ENCODE measurements around the gene CSNK1G1.

CSNK1G1 gene

DNA sequence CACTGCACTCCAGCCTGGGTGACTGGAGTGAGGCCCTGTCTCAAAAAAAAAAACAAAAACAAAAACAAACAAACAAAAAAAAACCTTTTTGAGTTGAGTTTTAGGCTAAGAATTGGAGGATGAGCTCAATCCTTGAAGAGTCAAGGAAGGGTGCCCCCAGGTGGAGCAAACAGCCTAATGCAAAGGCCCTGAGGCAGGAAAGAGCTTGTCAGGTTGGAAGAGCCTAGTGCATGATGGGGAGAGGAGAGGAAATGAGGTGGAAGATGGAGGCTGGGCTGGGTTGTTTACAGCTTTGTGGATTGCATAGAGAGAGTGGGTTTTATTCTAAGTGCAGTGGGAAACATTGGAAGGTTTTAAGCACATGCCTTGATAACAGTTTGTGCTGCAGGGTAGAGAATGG, 206.5 kb downstream of the CSNK1G1 start:
- no peak overlapping the region for H3K27ac ChIP-seq

DNA sequence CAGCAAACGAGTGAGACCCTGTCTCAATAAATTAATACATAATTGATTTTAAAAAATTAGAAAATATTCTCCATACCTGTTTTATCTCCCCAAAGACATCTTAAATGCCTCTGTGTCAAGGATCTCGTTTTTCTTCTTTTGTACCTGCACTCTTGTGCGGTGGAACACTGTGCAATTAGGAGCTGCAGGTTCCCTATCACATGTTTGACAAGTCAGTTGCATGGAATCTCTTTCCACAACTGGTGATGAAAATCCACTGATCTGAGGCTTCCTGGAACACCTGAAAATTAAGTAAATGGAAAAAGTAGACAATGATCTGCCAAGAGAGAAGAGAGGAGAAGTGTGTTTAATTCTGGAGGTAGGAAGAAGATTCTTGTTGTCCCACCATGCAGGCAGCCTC, 207.4 kb downstream of the CSNK1G1 start:
- no peak for TF ChIP-seq ZFX (IDR thresholded peaks at IDR 0.05; ENCODE audit: borderline replicate concordance)
- TF ChIP-seq, protein P1, sequence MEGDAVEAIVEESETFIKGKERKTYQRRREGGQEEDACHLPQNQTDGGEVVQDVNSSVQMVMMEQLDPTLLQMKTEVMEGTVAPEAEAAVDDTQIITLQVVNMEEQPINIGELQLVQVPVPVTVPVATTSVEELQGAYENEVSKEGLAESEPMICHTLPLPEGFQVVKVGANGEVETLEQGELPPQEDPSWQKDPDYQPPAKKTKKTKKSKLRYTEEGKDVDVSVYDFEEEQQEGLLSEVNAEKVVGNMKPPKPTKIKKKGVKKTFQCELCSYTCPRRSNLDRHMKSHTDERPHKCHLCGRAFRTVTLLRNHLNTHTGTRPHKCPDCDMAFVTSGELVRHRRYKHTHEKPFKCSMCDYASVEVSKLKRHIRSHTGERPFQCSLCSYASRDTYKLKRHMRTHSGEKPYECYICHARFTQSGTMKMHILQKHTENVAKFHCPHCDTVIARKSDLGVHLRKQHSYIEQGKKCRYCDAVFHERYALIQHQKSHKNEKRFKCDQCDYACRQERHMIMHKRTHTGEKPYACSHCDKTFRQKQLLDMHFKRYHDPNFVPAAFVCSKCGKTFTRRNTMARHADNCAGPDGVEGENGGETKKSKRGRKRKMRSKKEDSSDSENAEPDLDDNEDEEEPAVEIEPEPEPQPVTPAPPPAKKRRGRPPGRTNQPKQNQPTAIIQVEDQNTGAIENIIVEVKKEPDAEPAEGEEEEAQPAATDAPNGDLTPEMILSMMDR (IDR thresholded peaks at IDR 0.05) = no peak
- no peak overlapping the region for H3K27ac ChIP-seq

More for the DNA sequence above, 206.5 kb downstream of the CSNK1G1 start:
- TF ChIP-seq, protein P1 (IDR thresholded peaks at IDR 0.05) = peak; percentile 43
- TF ChIP-seq ZFX (IDR thresholded peaks at IDR 0.05; ENCODE audit: borderline replicate concordance) = no peak

DNA sequence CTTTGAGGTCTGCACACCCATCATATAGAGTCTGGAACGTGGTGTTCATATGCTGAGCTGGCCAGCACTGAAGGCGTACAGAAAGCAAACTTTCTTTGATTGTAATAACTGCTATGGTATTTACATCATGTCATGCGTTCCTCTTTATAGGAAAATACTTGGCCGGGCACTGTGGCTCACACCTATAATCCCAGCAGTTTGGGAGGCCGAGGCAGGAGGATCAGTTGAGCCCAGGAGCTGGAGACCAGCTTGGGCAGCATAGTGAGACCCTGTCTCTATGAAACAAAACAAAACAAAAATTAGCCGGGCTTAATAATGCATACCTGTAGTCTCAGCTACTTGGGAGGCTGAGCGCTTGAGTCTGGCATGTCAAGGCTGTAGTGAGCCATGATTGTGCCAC, 207.8 kb downstream of the CSNK1G1 start:
- no peak overlapping the region for H3K27ac ChIP-seq
- no peak for TF ChIP-seq ZFX (IDR thresholded peaks at IDR 0.05; ENCODE audit: borderline replicate concordance)
- TF ChIP-seq, protein P1 (IDR thresholded peaks at IDR 0.05) = no peak

DNA sequence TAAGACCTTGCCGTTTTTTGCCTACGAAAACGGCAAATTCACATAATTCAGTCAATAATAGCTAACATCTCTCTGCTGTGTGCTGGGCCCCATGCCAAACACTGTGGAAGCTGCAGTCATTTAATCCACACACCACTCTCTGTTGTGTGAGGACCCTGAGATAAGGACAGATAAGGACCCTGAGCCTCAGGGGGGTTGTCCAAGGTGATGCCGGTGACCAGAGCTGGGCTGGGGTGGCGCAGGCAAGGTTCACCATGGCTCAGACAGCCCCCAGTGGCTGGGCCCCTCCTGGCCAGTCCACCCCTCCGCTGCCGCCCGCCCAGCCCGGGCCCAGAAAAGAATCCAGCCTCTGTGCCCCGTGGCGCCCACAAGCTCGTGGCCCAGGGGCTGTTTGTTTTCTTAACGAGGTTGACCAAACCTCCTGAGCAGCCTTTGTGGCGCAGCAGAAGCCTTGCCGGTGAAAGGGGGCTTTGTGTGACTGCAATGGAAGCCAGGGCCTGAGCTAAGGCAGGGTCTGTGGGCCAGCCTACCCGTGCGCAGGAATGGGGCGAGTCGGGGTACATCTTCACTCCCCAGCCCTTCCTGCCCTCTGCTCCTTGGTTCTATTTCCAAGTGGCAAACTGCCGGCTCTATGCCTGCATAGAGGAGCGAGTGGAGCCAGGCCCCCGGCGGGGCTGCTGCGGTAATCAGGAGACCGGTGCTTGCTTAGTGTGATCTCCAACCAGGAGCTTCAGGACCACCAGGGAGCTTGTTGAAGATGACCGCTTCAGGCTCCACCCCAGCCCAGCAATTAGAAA, 208.9 kb downstream of the CSNK1G1 start:
- no peak overlapping the region for H3K27ac ChIP-seq
- TF ChIP-seq, protein P1 (IDR thresholded peaks at IDR 0.05) = no peak
- no peak for TF ChIP-seq ZFX (IDR thresholded peaks at IDR 0.05; ENCODE audit: borderline replicate concordance)

DNA sequence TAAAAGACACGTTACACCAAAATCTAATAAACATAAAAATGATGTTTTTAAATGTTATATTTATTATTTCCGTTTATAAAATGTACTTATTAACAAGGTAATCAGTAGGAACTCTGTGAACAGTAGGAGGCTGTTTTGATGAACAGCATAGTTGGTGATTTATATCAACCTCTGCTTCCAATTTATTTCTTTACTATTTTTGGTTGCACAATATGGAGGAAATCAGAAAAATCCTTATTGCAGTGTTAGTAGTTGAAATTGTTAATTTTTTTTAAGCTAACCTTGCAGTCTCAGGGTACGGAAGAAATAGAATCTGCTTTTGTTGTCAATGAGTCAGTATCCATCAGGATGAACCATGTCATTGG, 209.5 kb downstream of the CSNK1G1 start:
- no peak overlapping the region for H3K27ac ChIP-seq
- TF ChIP-seq, protein P1 (IDR thresholded peaks at IDR 0.05) = no peak
- TF ChIP-seq ZFX (IDR thresholded peaks at IDR 0.05; ENCODE audit: borderline replicate concordance) = no peak

DNA sequence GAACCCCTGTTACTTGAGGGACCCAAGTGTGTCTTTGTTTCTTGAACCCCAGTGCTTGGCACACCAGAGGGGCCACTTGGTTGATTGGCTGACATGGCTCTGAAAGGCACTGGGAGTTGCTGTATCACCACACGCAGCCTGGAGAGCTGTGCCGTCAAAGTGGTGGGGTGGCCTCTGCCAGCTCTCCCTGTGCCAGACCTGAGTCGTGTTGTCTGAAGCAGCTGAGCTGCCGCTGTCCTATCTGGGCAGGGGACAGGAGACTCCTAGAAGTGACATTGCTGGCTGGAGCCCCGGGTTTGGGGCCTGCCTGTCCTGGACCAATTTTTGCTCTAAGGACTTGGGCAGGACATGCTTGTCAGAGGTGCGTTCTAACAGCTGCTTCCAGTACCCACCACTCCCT, 209.9 kb downstream of the CSNK1G1 start:
- H3K27ac ChIP-seq = no peak overlapping the region
- no peak for TF ChIP-seq ZFX (IDR thresholded peaks at IDR 0.05; ENCODE audit: borderline replicate concordance)
- TF ChIP-seq, protein P1 (IDR thresholded peaks at IDR 0.05) = no peak

DNA sequence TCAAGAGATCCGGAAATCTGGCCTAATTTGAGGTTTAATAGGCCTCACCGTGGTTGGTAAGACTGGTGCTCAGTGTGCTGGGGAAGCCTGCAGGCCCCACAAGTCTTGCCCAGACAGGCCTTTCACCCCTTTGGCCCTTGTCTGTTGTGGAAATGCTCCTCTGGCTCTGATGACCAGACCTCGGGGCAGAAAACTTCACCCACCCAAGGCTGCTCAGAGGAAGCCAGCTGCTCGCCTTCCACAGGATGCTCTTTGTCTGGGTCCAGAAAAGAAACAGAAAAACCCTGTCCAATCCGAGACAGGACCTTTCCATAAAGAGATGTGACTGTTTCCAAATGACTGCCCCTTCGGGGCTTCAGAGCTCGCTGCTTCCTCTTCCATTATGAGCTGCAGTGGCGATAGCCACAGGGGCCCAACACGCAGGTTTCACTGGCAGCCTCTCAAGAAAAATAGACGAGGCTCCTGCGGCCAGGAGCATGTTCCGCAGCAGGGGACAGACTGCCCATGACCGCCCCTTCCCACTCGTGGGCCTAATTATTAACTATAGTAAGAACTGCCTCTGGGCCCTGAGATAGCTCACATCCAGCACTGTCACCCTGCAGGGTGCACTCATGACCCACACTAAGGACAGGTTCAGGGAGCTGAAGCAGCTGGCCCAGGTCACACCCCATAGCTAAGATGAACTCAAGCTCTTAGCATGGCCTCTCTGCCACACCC, 211.2 kb downstream of the CSNK1G1 start:
- no peak overlapping the region for H3K27ac ChIP-seq
- TF ChIP-seq, protein P1 (IDR thresholded peaks at IDR 0.05) = no peak
- no peak for TF ChIP-seq ZFX (IDR thresholded peaks at IDR 0.05; ENCODE audit: borderline replicate concordance)
